Inflammatory macrophage treated with lipopolysaccharide for 1 hour (primary cell): ENCODE measurements around the gene TBC1D4.
"Not testable (repeated sequence)": the region's sequence is repeated elsewhere in the genome, so short reads cannot be mapped to it uniquely, and the experiment has no call there.

Experiments used
- DNase-seq, 2 donors: peaks; one replicate each; pipeline ENCODE4 v3.0.0-alpha.2; 2020 to 2022

Gene TBC1D4

DNA sequence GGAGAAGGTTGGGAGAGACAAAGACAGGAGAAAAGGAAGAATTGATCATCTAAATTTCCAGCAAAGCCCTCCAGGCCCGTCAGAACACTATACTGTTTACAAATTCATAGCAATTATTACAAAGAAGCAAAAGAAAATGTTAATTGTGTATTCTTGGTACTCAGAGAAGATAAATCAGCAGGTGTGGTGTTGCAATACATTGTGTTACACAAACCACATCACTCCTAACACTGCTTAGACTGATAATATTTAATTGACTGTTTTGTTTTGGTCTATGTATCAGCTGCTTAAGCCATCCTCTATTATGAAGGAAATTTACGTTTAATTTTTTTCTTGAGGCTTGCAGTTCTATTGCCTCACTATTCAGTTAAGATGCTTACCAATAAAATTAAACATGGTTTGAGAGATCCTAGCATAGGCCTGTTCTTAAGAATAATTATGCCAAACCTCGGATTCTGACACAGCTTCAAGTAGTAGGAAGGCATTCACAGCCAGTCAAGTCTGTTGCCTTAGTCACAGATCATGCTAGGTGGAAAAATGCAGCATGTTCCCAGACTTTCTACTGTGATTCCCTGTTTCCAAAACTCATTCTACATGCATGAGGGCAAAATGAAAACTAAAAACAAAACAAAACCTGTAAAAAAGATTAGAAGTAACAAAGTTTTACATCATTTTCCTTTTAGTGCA lies 129.2 kb downstream of the TBC1D4 start:
- DNase-seq = no peak

DNA sequence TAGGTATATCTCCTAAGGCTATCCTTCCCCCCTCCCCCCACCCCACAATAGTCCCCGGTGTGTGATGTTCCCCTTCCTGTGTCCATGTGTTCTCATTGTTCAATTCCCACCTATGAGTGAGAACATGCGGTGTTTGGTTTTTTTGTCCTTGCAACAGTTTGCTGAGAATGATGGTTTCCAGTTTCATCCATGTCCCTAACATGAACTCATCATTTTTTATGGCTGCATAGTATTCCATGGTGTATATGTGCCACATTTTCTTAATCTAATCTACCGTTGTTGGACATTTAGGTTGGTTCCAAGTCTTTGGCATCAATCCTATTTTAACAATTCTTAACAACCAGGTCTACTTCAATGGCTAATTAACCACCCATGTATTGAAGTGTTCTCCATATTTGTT lies 130.4 kb downstream of the TBC1D4 start:
- not testable (repeated sequence) for DNase-seq

- no peak for DNase-seq
Observed at GRCh38 chr13:75347925-75348324, 134.0 kb downstream of the TBC1D4 start.

- no peak for DNase-seq
Observed at GRCh38 chr13:75347457-75347856, 134.5 kb downstream of the TBC1D4 start.

- DNase-seq = no peak
Observed at GRCh38 chr13:75345193-75345592, 136.8 kb downstream of the TBC1D4 start.

DNA sequence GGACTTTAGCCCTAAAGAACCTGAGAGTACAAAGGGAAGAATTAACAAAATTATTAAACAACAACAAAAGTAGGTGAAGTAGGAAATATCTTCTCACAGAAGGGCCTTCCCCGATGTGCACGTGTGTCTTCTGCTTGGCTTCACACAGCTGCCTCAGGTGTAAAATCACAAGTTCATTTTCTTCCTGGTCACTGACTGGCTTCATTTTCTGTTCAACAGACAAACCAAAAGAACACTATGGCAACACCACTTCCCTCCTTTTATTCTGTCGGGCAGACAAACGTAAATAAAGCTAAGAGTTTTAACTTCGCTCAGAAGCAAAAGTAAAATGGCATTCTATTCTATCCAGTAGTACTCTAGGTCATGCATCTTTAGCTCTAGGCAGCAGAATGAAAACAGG lies 140.9 kb downstream of the TBC1D4 start:
- no peak for DNase-seq

GRCh38 chr13:75339635-75340374 lies 142.2 kb downstream of the TBC1D4 start:
- no peak for DNase-seq

GRCh38 chr13:75334634-75335447 lies 147.1 kb downstream of the TBC1D4 start:
- DNase-seq = no peak

DNA sequence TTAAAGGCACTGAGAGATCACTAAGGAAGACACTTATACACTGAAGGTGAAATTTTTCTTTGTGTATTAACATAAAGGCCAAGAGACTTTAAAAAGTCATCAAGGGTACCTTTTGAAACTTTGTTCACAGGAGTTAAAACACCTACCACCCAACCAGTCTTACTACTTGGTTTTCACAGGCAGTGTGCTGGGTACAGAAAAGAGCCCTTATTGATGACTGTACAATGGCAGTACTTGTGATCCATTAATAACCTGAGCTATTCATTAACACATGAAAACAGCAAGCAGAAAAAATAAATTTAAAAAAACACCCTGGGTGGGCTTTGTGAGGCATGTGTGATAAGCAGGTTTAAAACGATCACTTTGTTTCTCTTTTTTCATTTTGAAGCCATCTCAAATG lies 148.9 kb downstream of the TBC1D4 start:
- DNase-seq = no peak

GRCh38 chr13:75331792-75332349 lies 150.1 kb downstream of the TBC1D4 start:
- DNase-seq = no peak

DNA sequence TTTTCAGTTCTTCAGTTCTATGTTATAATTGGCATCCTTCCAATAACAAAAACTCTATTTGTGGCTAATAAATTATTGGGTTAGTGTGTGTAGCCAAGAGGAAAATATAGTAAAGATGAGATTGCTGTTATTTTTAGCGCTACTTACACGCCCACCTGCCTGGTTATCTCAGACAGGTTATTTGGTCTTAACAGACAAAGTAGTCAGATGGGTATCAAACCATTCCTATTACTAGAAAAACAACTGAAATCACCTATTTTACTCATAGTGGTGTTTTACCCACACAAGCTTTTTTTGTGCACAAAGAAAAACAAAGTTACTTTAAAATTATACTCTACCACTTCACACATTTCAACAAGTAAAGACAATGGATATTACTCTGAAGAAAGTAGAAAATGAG lies 151.2 kb downstream of the TBC1D4 start:
- DNase-seq = no peak

DNA sequence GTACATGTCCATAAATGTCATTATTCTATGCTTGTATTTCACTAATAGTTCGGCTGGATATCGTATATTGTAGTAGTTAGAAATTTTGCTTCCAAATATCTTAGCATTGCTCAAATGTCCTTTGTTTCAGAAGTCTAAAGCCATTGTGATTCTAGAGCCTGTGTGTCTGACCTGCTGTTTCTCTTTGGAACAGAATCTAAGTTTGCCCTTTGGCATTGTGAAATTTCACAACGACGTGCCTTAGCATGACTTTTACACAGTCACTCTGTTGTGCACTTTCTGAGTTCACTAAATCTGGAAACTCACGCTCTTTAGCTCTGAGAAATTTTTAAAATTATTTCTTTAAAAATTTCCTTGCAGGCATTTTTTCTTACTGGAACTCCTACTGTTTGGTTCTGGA lies 152.2 kb downstream of the TBC1D4 start:
- peak; percentile 9 to 22 for DNase-seq

GRCh38 chr13:75329097-75329496 lies 152.9 kb downstream of the TBC1D4 start:
- DNase-seq = no peak

DNA sequence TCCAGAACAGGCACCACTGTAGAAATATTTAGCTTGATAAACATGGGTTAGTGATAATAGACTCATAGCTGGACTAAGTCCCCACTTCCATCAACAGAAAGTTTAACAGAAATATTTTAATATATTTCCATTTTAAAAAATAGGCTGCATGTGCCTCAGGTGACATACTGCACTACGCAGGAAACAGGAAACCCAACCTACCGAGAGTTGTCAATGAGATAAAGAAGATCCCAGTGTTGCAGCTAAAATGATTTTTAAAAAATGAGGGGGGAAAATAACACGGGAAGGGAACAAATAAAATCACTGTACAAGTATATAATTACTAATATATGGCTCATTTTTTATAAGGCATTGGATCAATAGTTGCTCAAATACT lies 154.8 kb downstream of the TBC1D4 start:
- DNase-seq = no peak

- DNase-seq = peak; percentile 29 to 41
Observed at GRCh38 chr13:75326173-75327134, 155.5 kb downstream of the TBC1D4 start.

DNA sequence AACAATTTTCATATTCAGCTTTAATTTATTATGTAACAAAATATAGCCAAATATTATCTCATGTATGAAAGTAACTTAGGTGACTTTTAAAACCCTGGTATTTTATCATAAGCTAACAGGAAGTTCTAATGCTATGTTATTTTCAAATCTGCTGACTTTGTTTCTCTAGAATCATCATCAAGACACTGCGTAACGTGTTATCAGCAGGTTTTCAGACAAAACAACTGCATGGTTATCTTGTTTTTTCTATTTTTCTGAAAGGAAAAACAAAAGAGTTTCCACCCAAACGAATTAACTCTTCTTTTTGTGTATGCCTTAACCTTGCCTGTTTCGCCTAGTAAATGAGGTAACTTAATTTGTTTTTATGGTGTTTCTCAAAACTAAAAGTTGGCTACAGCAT lies 156.3 kb downstream of the TBC1D4 start:
- DNase-seq = no peak

GRCh38 chr13:75324413-75324940 lies 157.5 kb downstream of the TBC1D4 start:
- DNase-seq = no peak

DNA sequence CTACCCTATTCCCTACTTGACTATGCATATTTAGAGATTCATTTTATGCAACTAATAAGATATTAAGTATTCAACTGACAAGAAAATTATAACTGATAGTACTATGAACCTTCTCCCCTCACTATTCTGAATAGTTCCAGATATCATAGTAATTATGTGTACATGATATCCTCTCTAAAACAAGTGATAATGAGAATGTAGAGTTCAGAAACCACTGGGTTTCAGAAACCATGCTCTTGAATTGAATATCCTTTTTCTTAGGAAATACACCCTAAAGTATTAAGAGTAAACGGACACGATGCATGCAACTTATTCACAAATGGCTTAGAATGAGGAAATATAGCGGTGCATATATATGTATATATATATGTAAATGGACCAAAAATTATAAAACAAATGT lies 160.9 kb downstream of the TBC1D4 start:
- DNase-seq = no peak

DNA sequence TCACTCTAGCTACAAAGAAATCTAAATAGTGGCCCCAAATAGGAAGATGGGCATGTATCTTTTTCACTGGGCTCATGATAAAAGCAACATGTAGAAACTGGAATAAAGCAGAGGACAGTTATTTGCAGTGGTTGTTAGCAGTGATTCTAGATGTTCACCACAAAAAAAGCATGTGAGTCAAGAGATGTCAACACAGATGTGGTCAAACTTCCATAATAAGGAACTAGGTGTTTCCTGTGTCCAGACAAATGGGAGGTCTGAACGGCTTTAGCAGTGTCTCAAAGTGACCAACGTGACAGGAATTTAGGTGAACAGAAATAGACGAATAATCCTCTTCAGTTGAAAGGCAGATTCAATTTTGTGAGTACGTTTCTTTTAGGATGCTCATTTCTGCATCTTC lies 162.7 kb downstream of the TBC1D4 start:
- peak; percentile 52 to 55 for DNase-seq

DNA sequence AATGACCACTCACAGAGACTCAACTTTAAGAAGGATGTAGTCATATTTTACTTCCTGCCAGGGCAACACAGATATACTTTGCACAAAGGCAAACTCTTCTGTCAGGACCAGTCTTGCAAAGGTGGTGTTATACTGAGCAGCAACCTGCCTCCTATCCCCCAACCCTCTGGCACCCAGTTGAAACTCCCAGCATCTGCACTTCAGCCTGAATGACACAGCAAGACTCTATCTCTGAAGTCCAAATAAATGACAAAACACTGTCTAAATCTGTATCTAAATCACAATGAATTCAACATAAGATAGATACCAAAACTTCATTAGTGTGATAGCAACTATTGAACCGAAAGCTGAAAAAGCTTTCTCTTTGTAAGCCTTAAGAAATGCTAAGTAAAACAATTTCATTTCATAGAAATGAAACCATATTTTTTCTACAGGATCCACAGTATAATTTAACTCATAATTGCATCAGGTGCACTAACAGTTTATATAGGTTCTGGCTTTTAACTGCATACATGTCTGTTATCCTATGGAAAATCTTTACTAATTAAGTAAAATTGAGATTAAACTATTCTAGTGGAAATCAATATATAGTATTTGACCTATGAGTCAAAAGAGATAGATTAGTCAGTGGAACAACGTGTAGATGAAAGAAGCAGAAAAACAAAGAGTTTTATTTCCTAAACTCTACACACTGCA lies 163.7 kb downstream of the TBC1D4 start:
- no peak for DNase-seq

DNA sequence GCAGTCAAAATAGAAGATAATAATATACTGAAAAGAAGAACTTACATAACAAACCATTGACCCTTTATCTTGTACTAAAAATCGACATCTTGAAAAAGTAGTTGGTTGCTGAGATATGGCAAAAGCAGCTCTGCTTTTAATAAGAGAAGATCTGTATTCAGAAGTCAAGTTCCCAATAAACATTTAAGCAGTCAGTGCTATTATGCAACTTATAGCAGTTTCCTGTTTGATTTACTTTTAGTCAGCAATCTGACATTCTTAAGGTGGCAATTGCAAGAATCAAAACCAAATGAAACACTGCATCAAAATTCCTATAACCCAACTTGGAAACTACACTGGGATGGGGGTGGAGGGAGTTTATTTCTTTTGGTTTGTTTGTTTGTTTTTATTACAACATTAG lies 165.5 kb downstream of the TBC1D4 start:
- DNase-seq = peak; percentile 28 to 41
